Measurements from ENCODE around the gene GLI2.

The GLI2 gene

DNA sequence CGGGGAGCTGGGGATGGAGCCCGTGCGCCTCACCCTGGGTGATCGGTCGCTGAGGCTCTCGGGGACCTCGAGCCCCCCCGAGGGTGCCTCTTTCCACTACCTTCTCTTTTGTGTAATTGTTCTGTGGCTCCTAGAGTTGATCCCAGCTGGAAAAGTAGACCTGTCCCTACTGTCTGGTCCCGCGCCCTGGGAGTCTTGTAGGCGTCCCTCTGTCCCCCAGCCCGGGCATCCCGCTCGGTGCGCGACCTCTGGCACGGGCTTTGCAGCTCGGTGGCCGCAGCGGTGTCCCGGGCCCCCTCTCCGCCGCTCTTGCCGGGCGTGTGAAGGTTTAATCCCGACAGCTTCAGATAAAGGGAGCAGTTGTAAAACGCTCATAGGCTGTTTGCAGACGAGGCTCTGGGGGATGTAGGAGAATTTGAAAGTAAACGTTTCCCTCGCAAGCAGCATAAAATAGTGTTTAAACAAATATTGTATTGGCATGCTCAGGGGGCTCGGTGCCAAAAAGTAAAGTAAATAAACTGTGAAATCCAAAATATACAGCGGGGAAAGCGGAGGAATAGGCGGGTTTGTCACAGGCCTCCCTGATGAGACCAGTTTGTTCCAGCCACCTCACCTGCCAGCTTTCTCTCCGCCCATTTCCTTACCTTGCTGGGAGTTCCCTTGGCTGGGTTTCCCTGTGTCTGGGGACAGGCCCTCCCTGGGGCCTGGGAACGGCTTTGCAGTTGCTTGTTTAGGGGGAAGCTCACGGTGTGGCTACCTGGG is 1.9 kb downstream of the GLI2 start:
- DNase-seq, result no peak

DNA sequence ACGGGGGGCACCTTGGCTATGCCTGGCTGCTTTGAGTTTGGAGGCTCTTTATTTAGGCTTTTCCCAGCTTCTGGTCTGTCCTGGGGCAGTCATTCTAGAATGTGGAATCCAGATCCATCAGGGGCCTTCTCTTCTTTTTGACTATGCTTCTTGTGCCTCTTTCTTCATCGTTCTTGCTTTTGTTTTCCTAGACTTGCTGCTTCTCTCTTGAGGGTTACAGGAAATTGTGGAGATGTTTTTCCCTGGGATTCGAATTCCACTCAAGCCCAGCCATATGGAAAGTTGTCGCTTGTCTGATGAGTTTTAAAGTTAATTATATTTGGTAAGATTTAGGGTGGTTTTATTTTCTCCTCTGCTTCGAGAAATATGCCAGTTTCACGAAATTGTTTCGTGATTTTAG is 2.4 kb downstream of the GLI2 start:
- DNase-seq, result no peak

DNA sequence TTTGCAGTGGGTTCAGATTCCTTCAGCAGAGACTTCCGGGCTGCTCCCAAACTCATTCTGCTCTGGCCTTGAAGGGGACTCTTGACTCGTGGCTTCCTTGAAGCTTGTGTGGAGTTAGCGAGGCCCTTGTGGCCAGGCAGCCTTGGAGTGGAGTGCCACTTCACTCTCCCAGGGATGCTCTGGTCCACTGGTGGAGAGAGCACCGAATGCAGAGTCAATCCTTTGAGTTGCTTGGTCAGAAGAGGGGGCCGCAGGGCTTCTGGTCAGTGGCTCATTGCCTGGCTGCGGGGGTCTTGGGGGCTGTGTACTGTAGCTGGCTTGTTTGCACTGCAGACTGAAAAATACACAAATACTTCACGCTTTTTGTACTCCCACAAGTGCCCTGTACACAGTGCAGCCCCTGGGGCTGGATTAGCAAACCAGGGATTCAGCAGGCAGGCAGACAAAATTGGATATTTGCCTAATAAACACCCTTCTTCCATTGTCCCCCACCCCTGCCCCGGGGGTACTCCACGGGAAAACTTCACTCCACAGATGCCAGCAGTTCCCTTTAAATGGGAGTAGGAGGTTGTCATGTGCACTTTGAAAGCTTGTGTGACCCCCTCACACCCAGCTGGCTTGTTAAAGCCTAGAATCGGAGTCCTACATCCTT is 3.2 kb downstream of the GLI2 start:
- no peak for DNase-seq

DNA sequence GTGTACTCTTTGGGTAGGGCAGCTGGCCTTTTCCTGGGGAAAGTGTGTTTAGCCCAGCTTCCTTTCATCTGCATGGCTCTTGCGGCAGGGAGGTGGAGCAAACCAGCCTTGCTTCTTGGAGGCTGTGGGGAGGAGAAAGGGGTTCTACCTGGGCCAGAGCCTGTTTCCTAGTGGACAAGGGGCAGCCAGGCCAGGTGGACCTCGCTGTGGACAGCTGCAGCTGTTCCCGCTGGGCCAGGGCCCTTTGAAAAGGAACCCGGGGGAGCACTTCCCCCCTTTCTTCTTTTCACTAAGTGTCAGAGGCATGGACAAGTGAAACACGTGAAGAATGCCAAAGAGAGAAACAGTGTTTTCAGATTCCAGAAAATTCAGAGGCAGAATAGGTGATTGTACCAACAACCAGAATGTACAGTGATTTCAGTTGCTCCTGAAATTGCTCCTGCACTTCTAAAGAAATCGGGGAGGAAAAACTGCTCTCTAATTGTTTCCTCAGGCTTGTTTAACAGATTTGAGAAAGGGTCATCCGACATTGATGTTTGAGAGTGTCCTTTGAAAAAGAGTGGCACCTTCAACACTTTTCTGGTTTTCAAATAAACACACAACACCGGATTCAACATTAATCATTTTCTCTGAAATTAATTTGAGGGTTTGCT is 3.9 kb downstream of the GLI2 start:
- DNase-seq, result no peak

DNA sequence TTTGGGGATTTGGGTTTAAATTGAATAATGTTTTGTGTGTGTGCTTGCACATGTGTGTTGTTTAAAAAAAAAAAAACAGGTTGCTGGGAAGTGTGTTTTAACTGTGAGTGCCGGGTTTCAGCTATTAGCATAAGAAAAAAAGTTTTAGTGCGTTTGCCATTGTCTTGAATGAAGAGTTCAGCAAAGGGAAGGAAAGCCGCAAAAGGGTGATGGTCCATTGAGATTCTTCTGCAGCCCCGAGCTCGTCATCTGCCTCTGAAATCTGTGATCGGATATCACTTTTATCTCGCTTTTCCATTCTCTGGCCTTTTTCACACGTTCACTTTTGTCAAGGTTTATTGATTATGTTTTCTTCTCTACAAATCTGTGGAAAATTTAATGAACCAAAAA is 4.7 kb downstream of the GLI2 start:
- DNase-seq, result no peak

DNA sequence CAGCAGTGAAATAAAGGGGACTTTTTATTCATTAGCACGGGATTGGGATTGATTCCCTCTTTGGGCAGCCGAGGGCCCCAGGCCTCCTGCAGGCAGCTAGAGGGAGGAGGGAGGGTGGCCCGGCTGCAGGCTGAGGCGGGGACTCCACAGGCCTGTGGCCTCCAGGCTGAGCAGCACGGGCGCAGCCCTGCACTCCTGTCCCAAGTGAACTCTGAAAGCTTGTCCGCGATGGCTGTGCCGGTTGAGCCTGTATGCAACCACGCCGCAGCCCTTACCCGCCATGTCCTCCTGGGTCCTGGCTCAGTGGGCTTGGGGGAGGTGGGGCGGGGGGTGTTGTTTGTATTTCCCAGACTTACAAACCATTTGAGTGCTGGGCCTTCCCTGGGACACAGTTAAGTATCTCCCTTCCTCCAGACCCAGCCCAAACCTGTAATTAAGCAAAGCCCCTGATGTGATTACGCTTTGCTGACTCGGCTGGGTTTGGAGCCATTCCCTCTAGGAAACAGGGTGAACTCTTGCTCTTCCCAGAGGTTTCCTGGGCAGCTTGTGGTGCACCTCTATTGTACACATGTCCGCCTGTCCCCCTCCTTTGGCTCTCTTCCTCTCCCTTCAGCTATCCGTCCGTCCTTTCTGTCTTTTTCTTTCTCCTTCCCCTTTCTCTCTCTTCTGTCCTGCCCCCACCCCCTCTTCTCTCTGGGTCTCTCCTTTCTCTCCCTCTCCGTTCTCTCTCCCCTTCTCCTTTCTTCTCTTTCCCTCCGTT is 5.3 kb downstream of the GLI2 start:
- peak in 1 of 56 donors; percentile 22 for DNase-seq

DNA sequence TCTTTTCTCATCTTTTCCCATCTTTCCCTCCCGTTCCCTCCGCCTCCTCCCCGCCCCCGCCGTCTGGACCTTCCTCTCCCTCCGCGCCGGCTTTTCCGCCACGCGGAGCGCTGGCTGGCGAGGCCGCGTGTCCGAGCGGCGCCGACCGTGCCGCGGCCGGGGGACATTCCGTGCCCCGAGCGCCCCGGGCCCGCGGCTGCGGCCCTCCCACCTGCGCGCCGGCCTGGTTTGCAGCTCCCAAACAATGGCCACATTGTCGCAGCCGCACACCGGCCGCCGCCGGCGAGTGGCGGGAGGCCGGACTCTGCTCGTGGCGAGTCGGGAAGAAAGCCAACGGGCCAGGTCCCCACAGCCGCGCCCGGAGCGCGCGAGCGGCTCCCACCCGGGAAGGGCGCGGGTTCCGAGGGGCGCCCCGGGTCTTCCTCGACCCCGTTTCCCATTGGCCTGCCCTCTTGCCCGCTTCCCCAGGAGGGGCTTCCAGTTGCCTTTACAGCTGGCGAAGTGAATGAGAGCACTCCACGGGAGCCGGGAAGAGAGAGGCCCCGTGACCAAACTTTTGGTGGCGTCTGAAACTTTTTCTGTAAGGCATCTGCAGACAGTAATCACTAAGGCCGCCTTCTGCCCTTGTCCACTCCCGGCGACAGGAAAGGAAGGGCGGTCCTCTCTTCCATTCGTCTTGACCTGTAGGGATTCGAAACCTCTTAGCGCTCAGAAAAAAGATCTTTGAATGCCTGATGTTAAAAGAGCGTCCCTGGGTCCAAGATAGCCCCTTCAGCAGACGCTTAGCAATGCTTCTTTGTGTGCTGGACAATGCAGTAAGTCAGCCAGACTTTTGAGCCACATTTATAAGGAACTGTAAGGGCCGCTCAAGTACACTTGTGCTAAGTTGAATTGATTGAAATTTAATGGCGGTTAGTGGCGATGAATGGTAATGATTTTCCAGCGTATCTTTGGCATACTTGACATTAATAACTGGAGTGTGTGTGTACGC is 6.2 kb downstream of the GLI2 start:
- DNase-seq, result peak in 3 of 56 donors; percentile 10 to 55 (median 22)

DNA sequence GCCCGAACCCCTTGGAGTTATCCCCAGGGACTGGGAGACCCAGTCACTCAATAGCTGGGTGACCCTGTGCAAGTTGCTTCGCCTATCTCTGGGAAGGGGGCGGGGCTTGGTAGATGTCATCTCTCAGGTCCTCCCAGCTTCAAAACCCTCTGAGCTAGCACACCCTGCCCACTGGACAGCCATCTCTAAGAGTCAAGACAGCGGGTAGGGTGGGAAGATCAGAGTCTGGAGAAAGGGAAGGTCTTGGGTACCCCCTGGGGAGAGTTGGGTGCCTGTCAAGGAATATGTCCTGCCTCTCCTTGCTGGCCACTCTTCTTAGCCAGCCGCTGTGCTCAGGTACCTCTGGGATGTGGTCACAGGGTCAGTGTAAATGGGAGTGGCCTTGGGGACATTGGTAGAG is 8.0 kb downstream of the GLI2 start:
- DNase-seq, result no peak

DNA sequence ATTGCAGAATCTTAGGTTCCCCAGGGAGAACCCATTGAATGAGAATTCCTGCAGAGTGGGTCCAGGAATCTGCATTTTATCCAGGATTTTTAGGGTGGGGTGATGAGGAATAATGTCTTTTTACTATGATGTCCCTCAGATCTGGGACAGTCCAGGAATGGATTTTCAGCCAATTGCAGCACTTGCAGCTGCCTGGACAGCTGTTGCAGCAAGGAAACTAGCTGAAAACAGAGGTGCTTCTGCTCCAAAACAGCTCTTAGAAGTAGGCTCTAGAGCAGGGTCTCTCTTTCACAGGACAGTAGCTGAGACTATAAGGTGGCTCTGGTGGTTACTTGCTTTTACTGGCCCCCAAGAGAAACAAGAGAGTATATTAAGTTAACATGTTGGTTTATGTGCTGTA is 9.1 kb downstream of the GLI2 start:
- DNase-seq, result no peak

DNA sequence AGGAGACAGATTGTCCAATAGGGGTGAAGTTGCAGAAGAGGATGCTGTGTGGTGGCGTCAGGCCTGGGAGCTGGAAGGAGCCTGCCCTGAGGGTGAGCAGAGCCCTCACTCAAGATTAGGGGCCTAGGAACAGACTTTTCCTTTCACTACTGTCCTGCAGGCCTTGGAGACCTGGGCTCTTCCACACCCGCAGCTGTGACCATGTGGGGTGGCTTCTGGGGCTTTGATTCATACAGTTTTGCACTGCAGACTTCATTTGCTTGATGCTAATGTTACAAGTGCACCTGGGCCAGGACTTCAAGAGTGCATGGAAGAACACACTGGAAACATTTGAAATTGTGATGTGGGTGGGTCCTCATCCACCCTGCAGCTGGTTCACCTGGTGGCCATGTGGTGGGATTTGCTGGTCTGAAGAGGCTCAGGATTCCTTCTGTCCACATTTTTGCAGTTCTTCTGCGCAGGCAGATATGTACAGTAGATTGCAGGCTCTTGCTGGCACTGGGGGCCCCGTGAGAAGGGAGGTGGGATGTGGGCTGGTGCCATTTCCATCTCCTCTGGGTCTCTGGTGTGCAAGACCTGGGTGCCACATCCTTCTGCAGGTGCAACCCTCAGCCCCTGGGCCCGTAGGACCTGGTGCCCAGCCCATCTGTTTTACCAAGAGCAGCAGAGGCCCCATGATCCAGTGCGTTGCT is 9.9 kb downstream of the GLI2 start:
- DNase-seq, result no peak

DNA sequence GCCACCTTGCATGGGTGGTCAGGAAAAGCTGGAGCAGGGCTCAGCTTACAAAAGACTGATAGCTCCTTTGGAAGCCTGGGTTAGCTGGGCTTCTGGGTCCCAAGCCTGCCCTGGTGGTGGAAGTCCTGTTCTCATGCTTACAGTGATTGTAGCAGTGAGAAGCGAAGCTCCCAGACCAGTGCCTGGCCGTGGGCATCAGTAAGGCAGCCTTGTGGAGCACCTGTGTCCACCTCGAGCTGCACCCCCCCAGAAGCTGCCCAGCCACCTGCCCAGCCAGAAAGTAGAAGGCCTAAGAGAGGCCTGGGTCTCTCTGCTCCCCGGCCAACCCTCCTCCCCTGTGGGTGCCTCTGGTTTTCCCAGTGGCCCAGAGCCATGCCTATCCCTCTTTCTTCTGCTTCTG is 10.5 kb downstream of the GLI2 start:
- no peak for DNase-seq

DNA sequence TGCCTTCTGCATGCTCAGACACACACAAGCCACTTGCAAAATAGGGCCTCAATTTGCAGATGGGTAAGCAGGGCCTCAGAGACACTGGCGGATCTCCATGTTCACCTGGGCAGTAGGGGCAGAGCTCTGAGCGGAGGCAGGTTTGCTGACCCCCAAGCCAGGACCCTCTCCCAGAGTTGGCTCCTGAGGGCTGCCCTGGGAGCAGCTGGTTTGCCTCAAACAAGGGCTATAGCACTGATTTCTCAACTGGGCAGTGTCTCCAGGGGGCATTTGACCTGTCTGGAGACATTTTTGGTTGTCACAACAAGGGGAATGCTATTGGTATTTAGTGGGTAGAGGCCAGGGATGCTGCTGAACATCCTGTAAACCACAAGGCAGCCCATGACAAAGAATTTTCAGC is 11.6 kb downstream of the GLI2 start:
- DNase-seq, result no peak

DNA sequence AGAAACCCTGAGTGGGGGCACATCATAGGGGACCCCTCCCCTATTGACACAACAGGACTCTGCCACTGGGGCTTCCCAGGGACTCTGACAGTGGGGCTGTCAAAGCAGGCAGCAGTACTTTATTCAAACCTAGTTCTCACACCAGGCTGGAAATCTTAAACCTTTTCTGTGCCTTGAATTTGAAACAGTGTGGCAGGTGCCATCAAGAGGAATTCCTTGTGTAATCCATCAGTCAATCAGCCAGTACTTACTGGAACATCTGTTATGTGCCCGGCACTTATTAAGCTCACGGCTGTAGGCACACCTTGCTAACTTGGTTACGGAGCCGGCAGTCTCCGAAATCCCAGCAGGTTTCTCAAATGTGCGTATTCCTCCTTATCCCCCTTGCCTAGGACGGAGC is 12.0 kb downstream of the GLI2 start:
- DNase-seq, result no peak

DNA sequence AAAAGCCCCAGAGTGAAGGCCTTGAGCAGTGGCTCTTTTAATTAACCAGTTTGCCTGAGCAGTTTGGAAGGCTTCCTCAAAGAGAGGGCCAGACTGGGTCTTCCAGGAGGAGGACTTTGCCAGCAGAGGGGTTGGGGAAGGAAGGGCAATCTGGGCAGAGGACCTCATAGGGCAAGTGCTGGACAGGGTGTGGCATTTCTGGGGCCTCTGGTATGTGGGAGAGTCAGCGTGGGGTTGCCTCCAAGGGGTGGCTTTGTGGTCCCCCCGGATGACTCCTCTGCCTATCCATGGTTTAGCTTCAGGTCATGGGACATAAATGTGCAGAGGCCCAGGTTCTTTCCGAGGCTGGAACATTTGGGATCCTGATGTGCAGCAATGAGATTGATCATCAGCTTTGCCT is 12.6 kb downstream of the GLI2 start:
- DNase-seq, result no peak

DNA sequence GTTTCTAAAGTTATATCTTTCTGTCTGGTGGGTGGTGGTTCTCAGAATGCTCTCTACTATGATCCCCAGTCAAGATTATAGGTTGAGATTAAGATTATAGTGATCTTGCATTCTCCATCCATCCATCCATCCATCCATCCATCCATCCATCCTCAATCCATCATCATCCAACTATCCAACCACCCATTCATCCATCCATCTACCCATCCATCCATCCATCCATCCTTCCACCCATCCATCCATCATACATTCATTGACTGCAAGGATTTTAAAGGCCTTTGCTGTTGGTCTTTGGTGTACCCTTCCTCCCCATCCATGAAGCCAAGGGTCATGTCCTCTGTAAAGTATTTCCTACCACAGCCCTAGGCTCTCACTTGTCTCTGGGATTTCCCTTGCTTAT is 13.1 kb downstream of the GLI2 start:
- DNase-seq, result no peak

DNA sequence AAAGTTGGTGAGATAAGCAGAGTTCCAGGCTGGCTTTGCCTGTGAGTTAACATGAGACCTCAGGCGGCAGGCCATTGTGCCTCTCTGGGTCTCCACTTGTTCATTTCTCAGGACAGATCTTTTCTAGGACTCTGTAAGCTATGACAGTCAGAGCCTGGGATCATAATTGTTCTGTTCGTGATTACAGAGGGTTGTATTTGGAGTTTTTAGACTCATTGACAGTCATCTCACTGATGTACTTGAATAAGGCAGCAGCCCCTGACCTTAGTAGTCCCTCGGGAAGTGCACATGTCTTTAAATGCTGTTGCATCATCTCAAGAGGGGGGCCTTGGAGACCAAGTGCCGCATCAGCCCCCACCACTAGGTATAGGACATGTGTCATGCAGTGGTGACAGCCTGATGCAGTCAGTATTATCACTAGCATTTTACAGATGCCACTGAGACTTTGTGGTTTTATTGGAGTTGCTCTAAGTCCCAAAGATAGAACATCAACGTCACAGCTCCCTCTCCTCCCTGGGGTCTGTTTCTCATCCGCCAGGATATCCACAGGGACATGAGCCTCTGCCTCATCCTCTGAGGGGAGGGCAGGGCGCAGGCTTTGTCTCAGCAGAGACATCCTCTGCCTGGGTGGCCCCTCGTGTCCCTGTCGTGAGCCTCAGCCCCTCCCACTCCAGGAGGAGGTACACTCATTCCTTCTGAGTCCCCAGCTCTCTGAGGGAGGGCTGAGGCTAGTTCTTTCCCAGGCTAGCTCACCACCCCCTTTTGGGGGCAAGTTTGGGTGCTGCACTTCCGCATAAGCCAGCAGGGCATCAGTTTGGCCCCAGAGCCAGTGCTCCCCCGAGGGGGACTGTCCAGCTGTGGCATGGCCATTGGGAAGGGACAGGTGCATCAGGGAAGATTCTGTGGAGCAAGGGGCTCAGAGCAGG is 14.1 kb downstream of the GLI2 start:
- DNase-seq, result no peak

DNA sequence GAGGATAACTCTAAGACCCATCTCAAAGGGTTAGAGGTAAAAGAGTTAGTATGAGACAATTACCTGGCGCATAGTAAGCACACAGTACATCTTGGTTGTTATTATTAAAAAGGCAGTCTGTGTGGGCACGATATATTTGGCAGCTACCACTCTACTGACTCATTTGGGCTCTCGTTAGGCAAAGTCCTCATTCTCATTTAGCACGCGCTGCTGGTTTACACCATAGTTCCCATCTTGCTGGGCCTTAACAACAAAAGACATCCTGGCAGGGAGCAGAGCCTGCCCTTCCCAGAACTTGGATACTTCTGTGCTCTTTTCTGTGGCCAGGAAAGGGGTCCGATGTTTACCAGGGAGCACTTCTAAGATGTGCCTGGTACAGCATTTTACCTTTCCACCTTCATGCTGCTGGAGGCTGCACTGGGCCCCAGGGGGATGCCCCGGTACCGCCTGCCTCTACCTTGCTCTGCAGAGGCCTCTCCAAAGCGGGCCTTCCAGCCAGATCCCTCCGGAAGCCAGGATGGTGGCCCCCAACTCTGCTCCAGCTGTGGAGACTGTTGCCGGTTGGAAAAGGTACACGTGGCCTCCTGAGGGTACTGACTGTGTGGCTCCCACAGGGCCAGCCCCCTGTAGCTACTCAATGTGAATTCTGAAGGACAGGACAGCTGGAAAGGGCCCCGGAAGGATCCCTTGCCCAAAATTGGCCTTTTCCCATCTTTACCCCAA is 15.0 kb downstream of the GLI2 start:
- DNase-seq, result peak in 6 of 56 donors; percentile 17 to 38 (median 25)

DNA sequence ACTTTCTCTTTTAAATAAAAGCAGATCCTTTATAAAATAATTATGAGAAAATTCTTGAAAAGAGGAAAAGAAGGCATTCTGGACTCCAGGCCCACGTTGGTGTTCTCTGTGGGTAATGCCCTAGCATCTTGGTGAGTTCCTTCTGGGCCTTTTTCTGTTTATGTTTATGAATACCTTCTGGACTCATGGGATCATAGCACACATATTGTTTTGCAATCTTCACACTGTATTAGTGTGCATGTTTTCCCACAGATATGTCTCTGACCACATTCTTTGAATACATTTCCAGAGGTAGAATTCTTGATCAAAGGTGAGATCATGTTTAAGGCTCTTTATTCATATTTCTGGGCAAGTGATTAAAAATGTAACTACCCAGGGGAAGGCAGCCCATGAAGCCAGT is 15.9 kb downstream of the GLI2 start:
- DNase-seq, result no peak
